Stimulated activated CD4-positive, alpha-beta T cell treated with anti-CD3 and anti-CD28 coated beads, Interleukin-12 subunit alpha, Interleukin-12 subunit beta, amount 100 ng/mL, for 48 hours (primary cell): ENCODE measurements around the gene DTNBP1.
"Not testable (repeated sequence)": the region's sequence is repeated elsewhere in the genome, so short reads cannot be mapped to it uniquely, and the experiment has no call there.

Experiments
- DNase-seq, 3 donors: peaks; one replicate each; pipeline ENCODE4 v3.0.0-alpha.2; 2020; ENCODE audit warnings: low read depth in 2 of 3, low spot score in 1 of 3

Gene DTNBP1

DNA sequence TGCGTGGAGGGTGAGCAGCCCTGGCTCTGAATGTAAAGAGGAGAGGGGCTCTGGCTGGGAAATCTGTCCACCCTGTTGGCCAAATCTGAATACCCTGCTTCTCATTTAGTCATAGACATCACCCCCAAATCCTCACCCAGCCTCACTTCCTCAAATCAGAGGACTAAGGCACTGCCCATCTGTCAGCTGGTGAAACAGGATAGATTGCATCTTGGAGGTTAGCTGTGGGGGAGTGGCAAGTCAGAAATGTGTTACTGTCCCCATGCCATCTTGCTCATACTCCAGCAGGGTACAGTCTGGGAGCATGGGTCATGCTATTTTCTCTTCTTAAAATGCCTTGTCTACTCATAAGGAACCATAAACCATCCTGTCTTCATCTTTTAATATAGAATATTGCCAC, 9.5 kb upstream of the DTNBP1 start:
- no peak for DNase-seq

DNA sequence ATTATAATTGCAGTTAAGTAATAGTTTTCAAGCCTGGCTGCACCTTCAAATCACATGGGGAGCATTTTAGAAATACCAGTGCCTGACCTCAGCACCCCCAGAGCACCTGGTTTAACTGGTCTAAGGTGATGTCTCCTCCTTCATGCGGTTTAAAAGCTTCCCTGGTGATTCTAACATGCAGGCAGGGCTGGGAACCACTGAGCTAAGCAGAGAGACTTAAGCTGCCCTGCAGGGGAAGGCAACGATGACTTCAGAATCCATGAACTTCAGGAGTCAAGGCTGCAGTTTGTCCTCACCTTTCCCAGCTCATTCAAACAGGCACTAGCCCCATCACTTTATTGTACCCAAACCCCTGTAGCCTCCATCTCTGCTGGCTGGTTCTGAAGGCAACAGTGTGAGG, 6.1 kb upstream of the DTNBP1 start:
- DNase-seq, result no peak

DNA sequence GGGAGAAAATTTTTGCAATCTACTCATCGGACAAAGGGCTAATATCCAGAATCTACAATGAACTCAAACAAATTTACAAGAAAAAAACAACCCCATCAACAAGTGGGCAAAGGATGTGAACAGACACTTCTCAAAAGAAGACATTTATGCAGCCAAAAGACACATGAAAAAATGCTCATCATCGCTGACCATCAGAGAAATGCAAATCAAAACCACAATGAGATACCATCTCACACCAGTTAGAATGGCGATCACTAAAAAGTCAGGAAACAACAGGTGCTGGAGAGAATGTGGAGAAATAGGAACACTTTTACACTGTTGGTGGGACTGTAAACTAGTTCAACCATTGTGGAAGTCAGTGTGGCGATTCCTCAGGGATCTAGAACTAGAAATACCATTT, 4.1 kb upstream of the DTNBP1 start:
- DNase-seq, result not testable (repeated sequence)

DNA sequence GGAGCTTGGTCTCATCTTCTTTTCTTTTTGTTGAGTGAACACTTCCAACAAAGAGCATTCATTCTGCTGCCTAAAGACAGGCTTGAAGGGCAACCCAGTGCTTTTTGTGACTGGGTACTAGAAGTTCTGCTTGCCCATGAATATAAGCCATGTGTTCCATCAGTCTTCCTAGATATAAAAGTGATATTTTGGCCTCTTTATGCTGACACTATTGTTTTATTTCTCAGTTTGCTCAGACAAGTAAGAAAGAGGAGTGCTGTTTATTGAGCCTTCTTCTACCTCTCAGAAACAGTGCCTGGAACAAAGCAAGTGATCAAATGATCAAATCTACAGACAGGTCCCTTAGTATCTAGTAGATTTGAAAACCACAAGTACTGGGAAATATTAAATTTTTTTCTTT, 2.4 kb upstream of the DTNBP1 start:
- no peak for DNase-seq

DNA sequence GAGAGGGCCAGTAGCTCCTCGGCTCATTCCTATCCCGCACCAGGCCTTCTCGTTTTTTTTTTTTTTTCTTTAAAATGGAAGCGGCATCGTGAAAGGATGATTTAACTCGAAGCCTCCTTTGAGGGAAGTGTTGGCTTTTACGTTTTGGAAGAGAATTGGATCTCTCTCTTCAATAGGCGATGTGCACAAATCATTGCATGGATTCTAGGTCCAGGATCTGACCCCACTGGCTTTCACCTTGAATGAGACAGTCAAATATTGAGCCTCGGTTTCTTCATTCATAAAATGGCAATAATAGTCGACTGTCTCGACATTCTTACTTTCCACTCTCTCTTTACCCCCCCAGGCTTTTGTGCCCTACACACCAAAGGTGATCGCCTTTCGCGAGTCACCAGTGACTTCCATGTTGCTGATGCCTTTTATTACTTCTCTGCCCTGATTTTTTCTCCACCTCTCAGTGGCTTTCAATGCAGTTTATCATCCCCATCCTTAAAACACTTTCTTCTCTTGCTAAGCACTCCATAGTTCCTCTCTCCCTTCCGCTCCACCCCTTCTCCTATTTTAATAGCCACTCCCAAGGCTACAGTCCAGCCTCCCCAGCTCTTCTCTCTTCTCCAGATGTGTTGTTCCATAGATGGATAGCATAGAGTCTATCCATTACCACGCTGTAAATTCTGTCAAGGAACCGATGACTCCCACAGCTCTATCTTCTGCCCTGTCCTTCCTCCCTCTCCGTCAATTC, 473 bp upstream of the DTNBP1 start:
- DNase-seq, result no peak

DNA sequence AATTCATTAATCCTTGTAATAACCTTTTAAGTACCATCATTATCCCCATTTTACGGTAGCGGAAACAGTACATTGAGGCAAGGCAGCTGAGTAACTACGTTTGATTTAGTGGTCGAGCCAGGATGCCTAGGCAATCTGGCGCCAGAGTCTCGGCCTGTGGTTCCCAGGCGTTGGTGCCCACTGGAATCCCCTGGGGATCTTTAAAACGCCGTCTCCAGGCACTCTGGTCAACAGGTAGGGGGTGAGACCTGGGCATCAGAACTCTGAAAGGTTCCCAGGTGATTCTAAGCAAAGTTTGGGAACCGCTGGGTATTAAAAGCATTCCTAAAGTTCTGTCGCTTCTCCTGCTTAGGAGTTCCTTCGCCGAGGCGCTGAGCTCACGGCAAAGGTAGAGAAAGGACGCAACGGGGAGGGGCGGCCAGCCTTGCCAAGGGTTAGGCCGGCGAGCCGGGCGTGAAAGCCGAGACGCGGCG, 939 bp downstream of the DTNBP1 start:
- no peak for DNase-seq

DNA sequence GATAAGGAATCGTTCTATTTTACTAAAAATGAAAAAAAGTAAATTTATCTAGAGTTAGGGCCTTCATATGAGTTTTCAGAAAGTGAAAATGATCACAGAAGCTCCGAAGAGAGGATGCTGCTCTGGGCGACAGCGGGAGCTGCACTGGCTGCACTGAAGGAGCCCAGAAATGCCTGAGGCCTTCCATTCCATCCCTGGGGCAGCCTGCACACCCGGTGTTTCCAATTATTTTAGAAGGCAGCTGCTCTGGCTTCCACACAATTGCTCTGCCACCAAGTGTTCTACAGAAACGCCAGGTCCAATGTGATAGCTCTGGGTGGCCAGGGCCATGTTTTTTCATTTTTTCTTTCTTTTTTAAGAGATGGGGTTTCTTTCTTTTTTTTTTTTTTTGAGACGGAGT, 3.6 kb downstream of the DTNBP1 start:
- DNase-seq, result no peak

DNA sequence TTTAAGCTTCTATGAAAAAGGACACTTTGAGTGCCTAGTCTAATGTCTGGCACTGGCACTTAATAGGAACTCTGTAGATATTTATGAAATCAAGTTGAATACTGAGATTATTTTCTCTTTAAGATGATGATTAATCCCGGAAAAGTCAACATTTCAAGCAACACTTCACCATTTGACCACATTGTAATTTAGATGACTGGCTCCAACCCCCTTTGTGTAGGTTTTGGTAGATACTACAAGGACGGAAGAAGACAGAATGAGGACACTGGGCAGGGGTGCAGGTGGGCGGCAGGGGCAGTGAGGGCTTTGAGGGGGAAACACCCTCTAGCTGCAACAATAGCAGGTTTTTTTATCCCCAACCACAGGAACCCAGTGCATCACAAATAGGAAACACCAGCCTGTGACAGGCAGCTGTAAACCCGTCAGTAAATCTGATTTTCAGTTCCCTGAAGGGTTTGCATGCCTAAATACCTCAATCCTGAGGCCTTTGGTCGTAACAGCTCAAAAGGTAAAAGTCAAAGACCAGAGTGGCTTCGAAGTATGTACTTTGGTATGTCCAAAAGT, 4.6 kb downstream of the DTNBP1 start:
- DNase-seq, result no peak

DNA sequence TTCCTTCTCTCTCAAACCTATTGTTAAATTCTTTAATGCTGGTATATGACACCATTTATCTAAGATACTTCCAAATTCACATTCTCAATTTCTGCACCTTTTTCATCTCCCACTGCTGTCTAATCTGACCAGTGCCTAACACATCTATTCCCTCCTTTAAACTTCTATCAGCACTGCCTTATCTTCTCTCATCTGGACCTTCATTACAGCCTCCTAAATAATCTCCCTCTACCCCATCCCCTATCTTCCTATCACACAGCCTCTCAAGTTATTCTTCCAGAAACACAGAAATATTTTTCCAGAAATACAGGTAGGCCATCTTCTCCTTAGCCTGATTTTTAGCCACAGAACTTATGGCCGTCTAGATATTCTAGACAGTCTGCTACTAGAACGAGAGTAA, 5.5 kb downstream of the DTNBP1 start:
- no peak for DNase-seq

DNA sequence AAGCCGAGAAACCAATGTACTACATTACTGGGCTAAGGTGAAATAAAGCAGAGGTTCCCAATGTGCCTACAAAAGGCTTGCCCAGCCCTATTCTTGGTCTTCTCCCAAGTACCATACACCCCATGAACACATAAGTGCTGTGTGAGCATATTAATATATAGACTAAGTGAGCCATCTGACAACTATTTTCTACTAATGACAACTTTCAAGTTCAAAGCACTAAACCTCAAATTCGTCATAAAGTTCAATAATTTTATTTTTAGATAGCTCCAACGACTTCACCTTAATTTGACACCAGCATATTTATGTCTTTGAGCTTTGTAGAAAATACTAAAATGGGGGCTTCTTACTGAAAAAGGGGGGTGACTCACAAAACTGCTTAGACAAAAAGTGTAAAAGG, 6.7 kb downstream of the DTNBP1 start:
- DNase-seq, result no peak

DNA sequence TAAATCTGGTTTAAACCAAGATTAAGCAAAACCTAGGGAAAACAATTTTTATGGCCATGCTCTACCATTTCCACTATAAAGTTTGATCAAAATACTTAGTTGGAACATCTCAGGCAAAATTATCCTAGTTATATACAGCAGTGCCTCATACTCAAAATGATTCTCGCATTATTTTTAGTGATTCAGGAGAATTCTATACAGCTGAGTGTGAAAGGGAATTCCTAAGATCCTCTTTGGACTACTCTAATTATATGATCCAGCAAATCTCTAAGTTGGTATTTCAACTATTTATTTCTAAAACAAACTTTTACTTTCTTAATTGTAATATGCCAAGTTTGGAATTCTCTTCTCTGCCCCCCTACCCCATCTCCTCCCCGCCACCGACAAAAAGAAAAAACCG, 8.6 kb downstream of the DTNBP1 start:
- no peak for DNase-seq

DNA sequence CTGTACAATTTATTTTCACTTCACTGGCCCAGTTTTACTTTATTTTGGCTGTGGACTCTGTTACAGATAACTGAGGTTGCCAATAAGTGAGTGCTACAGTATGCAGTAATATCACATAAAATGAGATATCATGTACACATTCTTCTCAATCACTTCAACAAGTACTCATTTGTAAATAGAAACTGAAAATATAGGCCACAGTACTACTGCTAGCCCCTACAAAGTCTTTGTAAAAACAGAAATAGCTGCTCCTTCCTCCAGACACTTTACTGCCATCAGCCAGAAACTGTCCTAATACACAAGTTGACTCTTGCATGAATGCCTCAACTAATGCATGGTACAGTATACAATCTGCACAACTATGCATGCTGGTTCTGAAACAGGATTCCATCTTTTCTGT, 9.2 kb downstream of the DTNBP1 start:
- DNase-seq, result no peak

DNA sequence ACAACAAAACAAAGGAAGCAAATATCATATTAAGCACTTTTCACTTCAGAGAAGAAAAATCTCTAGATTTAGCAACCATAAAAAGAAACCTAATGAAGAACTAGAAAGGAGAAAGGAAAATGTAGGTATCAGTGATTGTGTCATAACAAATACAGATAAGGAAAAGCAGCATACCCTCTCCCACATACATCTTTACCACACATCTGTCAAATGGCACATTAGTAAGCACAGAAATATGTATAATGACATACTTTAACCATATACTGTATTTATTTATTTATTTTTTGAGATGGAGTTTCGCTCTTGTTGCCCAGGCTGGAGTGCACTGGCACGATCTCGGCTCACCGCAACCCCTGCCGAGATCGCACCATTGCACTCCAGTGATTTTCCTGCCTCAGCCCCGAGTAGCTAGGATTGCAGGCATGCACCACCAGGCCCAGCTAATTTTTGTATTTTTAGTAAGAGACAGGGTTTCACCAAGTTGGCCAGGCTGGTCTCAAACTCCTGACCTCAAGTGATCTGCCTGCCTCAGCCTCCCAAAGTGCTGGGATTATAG, 12.7 kb downstream of the DTNBP1 start:
- DNase-seq, result not testable (repeated sequence)

DNA sequence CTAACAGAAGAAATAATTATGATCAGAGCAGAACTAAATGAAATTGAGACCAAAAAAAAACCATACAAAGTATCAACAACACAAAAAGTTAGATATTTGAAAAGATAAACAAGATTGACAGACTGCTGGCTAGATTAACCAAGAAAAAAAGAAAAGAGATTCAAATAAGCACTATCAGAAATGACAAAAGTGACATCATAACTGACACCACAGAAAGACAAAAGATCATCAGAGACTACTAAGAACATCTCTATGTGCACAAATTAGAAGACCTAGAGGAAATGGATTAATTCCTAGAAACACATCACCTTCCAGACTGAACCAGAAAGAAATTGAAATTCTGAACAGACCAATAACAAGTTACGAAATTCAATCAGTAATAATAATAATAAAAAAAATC, 17.9 kb downstream of the DTNBP1 start:
- DNase-seq, result no peak

DNA sequence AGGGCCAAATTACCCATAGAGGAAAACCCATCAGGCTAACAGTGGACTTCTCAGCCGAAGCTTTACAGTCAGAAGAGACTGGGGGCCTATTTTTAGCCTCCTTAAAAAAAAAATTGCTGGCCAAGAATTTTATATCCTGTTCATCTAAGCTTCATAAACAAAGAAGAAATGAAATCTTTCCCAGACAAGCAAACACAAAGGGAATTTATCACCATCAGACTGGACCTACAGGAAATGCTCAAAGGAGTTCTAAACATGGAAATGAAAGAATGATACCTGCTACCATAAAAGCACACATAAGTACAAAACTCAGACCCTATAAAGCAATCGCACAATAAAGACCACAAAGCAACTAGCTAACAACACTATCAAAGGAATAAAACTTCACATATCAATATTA, 19.3 kb downstream of the DTNBP1 start:
- DNase-seq, result no peak

DNA sequence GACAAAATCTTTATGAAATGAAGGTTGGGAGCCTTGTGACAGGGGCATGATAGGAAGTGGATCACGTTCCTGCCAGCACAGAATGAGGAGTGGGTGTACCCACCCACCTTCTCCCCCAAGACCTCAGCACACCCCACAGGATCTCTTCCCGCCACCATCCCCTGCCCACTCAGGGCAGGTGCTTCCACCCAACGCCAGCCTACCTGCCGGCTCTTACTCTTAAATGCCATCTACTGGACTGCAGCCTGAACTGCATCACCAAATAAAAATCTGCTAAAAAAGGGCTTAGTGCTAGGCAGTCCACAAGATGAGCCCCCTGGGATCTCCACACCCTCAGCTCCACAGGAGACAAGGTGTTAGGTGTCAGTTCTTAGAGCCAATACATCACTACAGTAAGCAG, 20.6 kb downstream of the DTNBP1 start:
- DNase-seq, result no peak

DNA sequence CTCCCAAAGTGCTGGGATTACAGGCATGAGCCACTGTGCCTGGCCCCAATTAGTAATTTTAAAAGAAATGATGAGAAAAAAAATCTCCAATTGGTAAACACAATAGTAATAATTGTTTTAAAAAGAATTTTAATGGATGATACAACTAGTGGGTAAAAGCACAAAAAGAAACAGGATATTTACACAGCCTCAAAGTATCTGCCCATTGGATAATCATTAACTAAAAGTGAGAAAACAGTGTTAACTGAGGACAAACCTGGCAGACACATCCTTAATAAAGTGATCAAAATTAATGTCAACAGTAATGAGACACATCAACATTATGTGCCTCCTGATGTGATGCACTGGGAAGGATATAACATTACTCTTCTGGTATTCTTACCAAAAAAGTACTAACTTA, 24.5 kb downstream of the DTNBP1 start:
- no peak for DNase-seq

DNA sequence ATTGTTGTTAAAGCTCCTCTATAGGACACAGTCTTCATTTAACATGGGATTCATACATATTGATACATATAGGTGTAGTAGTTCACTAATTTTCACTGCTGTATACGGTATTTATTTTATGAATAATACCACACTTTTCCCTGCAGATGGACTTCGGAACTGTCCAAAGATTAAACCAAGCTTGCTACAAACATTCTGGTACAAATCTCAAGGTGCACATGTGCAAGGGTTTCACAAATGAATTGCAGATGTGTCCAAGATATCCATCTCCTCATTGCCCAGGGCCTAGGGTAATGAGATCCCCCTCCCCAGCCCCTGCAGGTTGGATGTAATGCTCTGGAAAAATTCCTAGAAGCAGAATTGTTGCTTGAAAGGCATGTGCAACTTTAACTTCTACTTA, 31.4 kb downstream of the DTNBP1 start:
- DNase-seq, result no peak

DNA sequence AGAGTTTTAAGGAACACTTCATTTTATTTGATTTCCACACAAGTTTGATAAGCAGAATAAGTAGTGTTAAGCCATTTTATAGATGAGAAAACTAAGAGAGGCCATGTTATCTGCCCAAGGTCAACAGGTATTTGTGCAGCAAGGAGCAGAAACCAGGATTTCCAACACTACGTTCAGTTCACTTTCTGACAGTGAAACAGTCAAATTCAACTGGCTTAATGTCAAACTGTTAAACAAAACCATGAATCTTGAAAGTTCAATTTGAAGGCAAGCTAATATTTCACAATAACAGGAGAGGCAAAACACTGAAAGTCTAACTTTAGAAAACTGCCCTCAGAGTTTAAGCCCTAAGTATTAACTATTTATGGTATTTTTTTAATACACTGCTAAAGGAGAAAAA, 32.6 kb downstream of the DTNBP1 start:
- DNase-seq, result no peak

DNA sequence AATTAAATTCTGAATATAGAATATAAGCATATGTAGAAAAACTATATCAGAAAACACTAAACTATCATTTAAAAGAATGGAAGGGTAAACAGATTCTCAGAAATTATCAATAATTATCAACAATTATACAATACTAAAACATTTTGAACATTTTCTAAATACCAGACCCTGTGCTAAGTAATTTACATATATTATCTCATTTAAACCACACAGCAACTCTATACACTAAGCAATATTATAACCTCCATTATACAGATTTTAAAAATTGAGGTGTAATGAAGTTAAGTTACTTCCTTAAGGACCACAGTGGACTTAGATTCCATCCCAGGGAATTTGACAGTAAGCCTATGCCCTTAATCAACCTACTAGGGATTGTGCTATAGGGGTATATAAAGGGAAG, 33.3 kb downstream of the DTNBP1 start:
- DNase-seq, result no peak

DNA sequence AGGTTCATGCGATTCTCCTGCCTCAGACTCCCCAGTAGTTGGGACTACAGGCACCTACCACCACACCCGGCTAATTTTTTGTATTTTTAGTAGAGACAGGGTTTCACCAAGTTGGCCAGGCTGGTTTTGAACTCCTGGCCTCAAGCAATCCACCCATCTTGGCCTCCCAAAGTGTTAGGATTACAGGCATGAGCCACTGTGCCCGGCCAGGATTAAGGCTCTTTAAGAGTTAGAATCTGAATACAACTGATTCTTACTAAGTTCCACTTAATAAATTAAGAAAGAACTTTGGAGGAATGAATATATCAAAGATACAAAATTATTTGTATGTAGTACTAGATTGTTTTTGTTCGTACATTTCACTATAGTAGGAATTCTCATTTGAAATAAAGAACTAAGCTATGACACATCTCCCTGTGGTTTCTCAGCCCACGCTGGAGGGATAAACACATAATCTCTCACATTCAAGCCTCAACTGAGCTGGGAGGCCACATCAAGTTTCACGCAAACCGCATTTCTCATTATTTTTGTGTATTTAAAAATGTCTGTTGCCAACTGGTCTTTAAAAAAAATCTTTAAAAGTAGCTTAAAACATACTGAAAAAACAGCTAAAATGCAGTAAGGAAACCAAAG, 34.2 kb downstream of the DTNBP1 start:
- peak; percentile 25 to 57 (median 47) for DNase-seq

DNA sequence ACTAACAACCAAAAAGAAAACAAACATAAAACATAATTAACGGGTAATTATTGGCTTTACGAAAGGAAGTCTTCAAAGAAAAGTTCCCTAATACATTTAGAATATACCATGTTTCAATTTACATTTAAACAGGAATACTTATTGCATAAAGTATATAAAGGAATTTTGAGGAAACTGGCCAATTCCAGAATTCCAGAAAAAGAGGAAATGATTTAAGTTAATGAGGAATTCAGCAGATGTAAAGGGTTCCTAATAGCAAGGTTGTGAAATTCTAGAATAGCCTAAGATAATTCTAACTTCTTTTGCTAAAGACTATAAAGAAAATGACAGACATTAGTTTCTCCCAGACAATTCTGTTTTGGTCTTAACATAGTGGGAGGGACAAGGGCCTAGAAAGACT, 35.0 kb downstream of the DTNBP1 start:
- DNase-seq, result no peak
